ENCODE data around the gene SLC38A9. TPM values are rescaled to one million over a fixed set of nuclear protein-coding genes. Genes with fewer than 3 reads are reported as not detected.

SLC38A9 gene
- total and polyA plus RNA-seq, 2 of the 8 experiments (the other 6 are each of a cell fraction or from before 2014, with no cell fraction given), result 29.2 to 43.7 TPM

DNA sequence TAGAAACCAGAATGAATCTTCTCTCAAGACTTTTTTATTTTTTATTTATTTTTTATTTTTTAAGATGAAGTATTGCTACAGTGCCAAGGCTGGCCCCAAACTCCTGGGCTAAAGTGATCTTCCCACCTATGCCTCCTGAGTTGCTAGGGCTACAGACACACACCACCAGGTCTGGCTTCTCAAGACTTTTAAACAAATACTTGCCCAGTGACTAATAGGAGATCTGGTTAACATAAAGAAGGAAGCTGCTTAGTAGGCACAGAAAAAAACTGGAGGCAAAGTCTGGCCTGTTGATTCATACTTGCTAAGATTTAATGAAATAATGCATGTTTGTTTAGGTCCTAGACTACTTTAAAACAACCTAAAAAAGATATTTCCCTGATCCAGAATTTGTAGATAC, 43.8 kb downstream of the SLC38A9 start (continued):
- TF ChIP-seq GTF2F1 (IDR thresholded peaks at IDR 0.05; ENCODE audit: borderline replicate concordance, low read depth, low read length) (no peak), SP4 (IDR thresholded peaks at IDR 0.05; ENCODE audit: low read length) (no peak)

Measured in H1 (cell line).